DOHH2 (cell line): ENCODE data around the gene THEM4.

ENCODE experiments used
- H3F3A ChIP-seq: fragments of 200-600 bp; sonication (generic), shearing (Covaris generic); 2 replicates; pipeline ENCODE4 v1.6.0; 2016; ENCODE audit warnings: antibody characterized with exemption, mild to moderate bottlenecking; ENCODE audit not compliant: control insufficient read depth, insufficient read depth
- H3K27ac ChIP-seq: fragments of 200-600 bp; sonication (generic); 2 replicates; pipeline ENCODE4 v1.5.1; 2014; ENCODE audit warnings: low read depth, mild to moderate bottlenecking, low read length, moderate library complexity
- H3K27me3 ChIP-seq: fragments of 200-600 bp; sonication (generic); 2 replicates; pipeline ENCODE4 v1.6.1; 2014; ENCODE audit warnings: mild to moderate bottlenecking, low read length, mixed read lengths; ENCODE audit not compliant: control insufficient read depth
- H3K36me3 ChIP-seq: fragments of 200-600 bp; sonication (generic); 2 replicates; pipeline ENCODE4 v1.6.1; 2014; ENCODE audit warnings: mild to moderate bottlenecking, low read length, moderate library complexity, mixed read lengths; ENCODE audit not compliant: control insufficient read depth
- H3K4me1 ChIP-seq: fragments of 200-600 bp; sonication (generic); 2 replicates; pipeline ENCODE4 v1.6.1; 2014; ENCODE audit warnings: mild to moderate bottlenecking, low read length, mixed read lengths; ENCODE audit not compliant: control insufficient read depth
- H3K4me2 ChIP-seq: fragments of 200-600 bp; sonication (generic); 2 replicates; pipeline ENCODE4 v1.6.0; 2014; ENCODE audit warnings: mild to moderate bottlenecking, low read length, moderate library complexity
- H3K4me3 ChIP-seq: fragments of 200-600 bp; sonication (generic); 2 replicates; pipeline ENCODE4 v1.5.1; 2014; ENCODE audit warnings: mild to moderate bottlenecking, low read length, mixed read lengths
- H3K79me2 ChIP-seq: fragments of 200-600 bp; sonication (generic); 2 replicates; pipeline ENCODE4 v1.6.1; 2014; ENCODE audit warnings: mild to moderate bottlenecking, low read length, mixed read lengths; ENCODE audit not compliant: control insufficient read depth
- H3K9me2 ChIP-seq: fragments of 200-600 bp; sonication (generic); replicated peaks from 2 replicates; pipeline ENCODE4 v1.6.1; 2014; ENCODE audit warnings: mild to moderate bottlenecking, low read length, mixed read lengths; ENCODE audit not compliant: control insufficient read depth
- H3K9me3 ChIP-seq: fragments of 200-600 bp; sonication (generic); 2 replicates; pipeline ENCODE4 v1.6.1; 2014; ENCODE audit warnings: antibody characterized with exemption, low read length, mixed read lengths; ENCODE audit not compliant: control insufficient read depth, insufficient read depth
- H4K20me1 ChIP-seq: fragments of 200-600 bp; sonication (generic); 2 replicates; pipeline ENCODE4 v1.6.0; 2014; ENCODE audit warnings: low read depth, mild to moderate bottlenecking, antibody characterized with exemption, low read length, moderate library complexity; ENCODE audit not compliant: control insufficient read depth, insufficient read depth
- EZH2phosphoT487 ChIP-seq: fragments of 200-600 bp; sonication (generic); IDR thresholded peaks from 2 replicates; pipeline ENCODE4 v1.6.1; 2017; ENCODE audit warnings: borderline replicate concordance, mild to moderate bottlenecking, antibody characterized with exemption, low read length, moderate library complexity, mixed read lengths
- TF ChIP-seq, protein P1 (sequence below): fragments of 200-600 bp; sonication (generic); IDR thresholded peaks from one replicate; pipeline ENCODE4 v1.5.1; 2014; ENCODE audit warnings: antibody characterized with exemption, mild to moderate bottlenecking, low read depth, low read length; ENCODE audit not compliant: poor library complexity, severe bottlenecking

Gene THEM4

DNA sequence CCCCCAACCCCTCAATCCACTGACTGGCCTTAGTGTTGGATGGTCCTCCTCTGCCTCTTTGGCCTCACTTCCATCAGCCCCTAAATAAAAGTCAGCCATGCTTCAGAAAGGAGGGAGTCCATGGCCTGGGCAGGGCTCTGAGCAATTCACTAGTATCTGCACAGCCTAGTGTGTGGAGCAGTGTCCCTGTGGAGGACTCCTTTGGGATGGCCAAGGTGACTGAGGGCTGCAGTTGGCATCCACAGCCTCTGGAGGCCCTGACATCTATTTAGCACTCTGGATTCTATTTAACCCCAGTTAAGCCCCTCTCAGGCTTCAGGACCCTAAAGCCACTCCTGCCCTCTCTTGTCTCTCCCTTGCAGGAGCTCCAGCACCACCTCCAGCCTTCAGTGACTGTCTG, 59.4 kb downstream of the THEM4 start:
- Histone ChIP-seq H3K4me2 (no peak overlapping the region), H3F3A (no peaks in the 10 kb centered on the region), H3K36me3 (no peaks in the 10 kb centered on the region), H3K79me2 (no peaks in the 10 kb centered on the region), H3K4me3 (no peak overlapping the region), H3K4me1 (no peaks in the 10 kb centered on the region), H3K9me2 (no peaks in the 10 kb centered on the region), H3K27ac (no peak overlapping the region), H4K20me1 (no peaks in the 10 kb centered on the region), H3K27me3 (peaks cover 19% of the 10 kb centered on the region), H3K9me3 (no peaks in the 10 kb centered on the region)
- TF ChIP-seq EZH2phosphoT487 = no peak
- TF ChIP-seq, protein P1, sequence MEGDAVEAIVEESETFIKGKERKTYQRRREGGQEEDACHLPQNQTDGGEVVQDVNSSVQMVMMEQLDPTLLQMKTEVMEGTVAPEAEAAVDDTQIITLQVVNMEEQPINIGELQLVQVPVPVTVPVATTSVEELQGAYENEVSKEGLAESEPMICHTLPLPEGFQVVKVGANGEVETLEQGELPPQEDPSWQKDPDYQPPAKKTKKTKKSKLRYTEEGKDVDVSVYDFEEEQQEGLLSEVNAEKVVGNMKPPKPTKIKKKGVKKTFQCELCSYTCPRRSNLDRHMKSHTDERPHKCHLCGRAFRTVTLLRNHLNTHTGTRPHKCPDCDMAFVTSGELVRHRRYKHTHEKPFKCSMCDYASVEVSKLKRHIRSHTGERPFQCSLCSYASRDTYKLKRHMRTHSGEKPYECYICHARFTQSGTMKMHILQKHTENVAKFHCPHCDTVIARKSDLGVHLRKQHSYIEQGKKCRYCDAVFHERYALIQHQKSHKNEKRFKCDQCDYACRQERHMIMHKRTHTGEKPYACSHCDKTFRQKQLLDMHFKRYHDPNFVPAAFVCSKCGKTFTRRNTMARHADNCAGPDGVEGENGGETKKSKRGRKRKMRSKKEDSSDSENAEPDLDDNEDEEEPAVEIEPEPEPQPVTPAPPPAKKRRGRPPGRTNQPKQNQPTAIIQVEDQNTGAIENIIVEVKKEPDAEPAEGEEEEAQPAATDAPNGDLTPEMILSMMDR = no peak

DNA sequence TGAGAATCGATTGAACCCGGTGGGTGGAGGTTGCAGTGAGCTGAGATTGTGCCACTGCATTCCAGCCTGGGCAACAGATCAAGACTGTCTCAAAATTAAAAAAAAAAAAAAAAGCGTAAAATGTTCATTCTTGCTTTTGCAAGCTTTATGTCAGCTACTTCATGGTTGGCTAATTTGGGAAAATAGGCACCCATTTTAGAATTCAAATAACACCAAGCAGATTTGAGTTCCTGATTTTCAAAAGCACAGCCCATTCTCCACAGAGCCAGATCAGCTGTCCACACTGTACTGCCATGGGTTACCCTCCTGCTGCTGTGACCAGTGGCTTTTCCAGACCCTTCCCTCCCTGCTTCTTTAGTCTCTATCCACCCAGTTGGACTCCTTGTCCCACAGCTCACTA, 60.2 kb downstream of the THEM4 start:
- Histone ChIP-seq H3K27ac (no peak overlapping the region), H3K4me2 (no peak overlapping the region), H3K36me3 (no peaks in the 10 kb centered on the region), H3K4me3 (no peak overlapping the region), H3F3A (no peaks in the 10 kb centered on the region), H4K20me1 (no peaks in the 10 kb centered on the region), H3K79me2 (no peaks in the 10 kb centered on the region), H3K27me3 (peaks cover 19% of the 10 kb centered on the region), H3K9me3 (no peaks in the 10 kb centered on the region), H3K9me2 (no peaks in the 10 kb centered on the region), H3K4me1 (peaks cover 6% of the 10 kb centered on the region)
- no peak for TF ChIP-seq EZH2phosphoT487
- TF ChIP-seq, protein P1 = no peak

DNA sequence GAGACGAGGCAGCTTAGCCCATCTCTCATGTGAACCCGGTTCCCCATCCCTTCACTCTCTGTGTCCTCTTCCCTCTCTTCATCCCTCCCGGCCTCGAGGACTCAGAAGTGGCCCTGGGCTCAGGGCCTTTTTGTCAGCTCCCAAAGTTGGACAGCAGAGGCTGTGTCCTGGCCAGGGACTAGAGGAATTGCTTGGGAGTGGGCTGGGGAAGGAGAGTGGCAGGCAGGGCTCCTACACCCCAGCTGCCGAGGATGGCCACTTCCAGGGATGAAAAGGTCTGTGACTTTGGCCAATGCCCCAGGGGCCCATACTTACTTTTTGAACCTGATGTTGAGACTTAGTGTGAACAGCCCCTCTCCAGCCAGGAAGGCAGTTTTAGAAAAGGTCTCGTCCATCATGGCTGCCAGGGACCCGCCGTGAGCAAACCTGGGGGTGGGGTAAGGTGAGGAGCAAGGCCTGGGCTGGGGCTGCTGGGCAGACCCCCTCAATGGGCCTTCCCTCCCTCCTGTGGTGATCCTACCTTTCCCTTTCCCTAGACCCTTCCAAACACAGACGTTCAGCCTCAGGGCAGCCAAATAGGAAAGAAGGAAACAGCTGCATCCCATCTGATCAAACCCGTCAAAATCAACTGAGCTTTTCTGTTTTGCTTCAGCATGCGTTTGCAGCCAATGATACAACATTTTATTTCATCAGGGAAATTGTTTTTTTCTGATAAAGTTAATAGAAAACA, 61.3 kb downstream of the THEM4 start:
- no peaks in the 10 kb centered on the region for H3K79me2 ChIP-seq
- no peaks in the 10 kb centered on the region for H3K9me3 ChIP-seq
- H3K4me1 ChIP-seq = peaks cover 17% of the 10 kb centered on the region
- no peaks in the 10 kb centered on the region for H3K9me2 ChIP-seq
- no peaks in the 10 kb centered on the region for H3K36me3 ChIP-seq
- no peak overlapping the region for H3K27ac ChIP-seq
- H3K4me3 ChIP-seq = no peak overlapping the region
- no peak overlapping the region for H3K4me2 ChIP-seq
- TF ChIP-seq, protein P1 = no peak
- TF ChIP-seq EZH2phosphoT487 = no peak
- 0 out of 2 replicates have a peak, but pooled peaks cover 2% of the 10 kb centered on the region for H3F3A ChIP-seq
- H3K27me3 ChIP-seq = peaks cover 19% of the 10 kb centered on the region
- H4K20me1 ChIP-seq = no peaks in the 10 kb centered on the region
